ENCODE results near the gene TEC.

DNA sequence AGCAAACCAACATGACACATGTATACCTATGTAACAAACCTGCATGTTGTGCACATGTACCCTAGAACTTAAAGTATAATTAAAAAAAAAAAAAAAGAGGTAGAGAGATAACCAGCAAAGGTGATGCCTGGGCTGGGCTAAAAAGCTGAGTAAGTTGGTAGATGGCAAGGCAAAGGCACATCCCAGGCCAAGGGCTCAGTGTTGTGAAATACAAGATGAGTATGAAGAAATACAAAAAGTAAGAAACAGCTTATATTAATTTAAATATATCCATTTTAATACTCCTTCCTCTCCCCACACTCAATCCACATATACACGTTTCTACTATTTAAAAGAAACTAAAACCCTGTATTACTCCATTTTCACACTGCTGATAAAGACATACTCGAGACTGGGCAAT lies 25.8 kb downstream of the TEC start:
- TF ChIP-seq EP300 (IDR thresholded peaks at IDR 0.05; ENCODE audit: borderline replicate concordance in 1 of 2, low read depth in 2 of 2, low read length in 2 of 2) (no peak), CBX8 (IDR thresholded peaks at IDR 0.05; ENCODE audit: borderline replicate concordance, low read depth, low read length) (no peak), SIN3A (conservative IDR thresholded peaks at IDR 0.05 in 1 of 2, IDR thresholded peaks at IDR 0.05 in 1 of 2; ENCODE audit: low read depth in 1 of 2, low read length in 2 of 2) (no peak), POLR2AphosphoS5 (IDR thresholded peaks at IDR 0.05; ENCODE audit: low read depth, low read length) (no peak), SRF (IDR thresholded peaks at IDR 0.05; ENCODE audit: low read depth, low read length) (no peak), EGR1 (IDR thresholded peaks at IDR 0.05; ENCODE audit: borderline replicate concordance, low read depth, low read length) (no peak), SP1 (IDR thresholded peaks at IDR 0.05; ENCODE audit: low read depth, low read length) (no peak), GABPA (IDR thresholded peaks at IDR 0.05; ENCODE audit: borderline replicate concordance, insufficient read depth, low read length) (no peak), POLR2A (IDR thresholded peaks at IDR 0.05; ENCODE audit: control extremely low read depth in 1 of 2, low read depth in 2 of 2, low read length in 2 of 2) (no peak), EZH2 (IDR thresholded peaks at IDR 0.05; ENCODE audit: low read depth, low read length, severe bottlenecking) (no peak), SUZ12 (IDR thresholded peaks at IDR 0.05; ENCODE audit: low read length) (no peak)
- TF ChIP-seq, protein P1, sequence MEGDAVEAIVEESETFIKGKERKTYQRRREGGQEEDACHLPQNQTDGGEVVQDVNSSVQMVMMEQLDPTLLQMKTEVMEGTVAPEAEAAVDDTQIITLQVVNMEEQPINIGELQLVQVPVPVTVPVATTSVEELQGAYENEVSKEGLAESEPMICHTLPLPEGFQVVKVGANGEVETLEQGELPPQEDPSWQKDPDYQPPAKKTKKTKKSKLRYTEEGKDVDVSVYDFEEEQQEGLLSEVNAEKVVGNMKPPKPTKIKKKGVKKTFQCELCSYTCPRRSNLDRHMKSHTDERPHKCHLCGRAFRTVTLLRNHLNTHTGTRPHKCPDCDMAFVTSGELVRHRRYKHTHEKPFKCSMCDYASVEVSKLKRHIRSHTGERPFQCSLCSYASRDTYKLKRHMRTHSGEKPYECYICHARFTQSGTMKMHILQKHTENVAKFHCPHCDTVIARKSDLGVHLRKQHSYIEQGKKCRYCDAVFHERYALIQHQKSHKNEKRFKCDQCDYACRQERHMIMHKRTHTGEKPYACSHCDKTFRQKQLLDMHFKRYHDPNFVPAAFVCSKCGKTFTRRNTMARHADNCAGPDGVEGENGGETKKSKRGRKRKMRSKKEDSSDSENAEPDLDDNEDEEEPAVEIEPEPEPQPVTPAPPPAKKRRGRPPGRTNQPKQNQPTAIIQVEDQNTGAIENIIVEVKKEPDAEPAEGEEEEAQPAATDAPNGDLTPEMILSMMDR (IDR thresholded peaks at IDR 0.05; ENCODE audit: control extremely low read depth in 1 of 3, insufficient read depth in 1 of 3, low read depth in 1 of 3, low read length in 3 of 3) = no peak
- TF ChIP-seq, protein P2, sequence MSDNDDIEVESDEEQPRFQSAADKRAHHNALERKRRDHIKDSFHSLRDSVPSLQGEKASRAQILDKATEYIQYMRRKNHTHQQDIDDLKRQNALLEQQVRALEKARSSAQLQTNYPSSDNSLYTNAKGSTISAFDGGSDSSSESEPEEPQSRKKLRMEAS (IDR thresholded peaks at IDR 0.05) = no peak
- TF ChIP-seq, protein P3, sequence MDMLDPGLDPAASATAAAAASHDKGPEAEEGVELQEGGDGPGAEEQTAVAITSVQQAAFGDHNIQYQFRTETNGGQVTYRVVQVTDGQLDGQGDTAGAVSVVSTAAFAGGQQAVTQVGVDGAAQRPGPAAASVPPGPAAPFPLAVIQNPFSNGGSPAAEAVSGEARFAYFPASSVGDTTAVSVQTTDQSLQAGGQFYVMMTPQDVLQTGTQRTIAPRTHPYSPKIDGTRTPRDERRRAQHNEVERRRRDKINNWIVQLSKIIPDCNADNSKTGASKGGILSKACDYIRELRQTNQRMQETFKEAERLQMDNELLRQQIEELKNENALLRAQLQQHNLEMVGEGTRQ (IDR thresholded peaks at IDR 0.05; ENCODE audit: low read length) = no peak

Data from H1 (cell line).